ENCODE data around the gene ZNF546.
A peak's percentile ranks its signal among the peaks of the same experiment; 100 is the strongest.

ZNF546 gene

GRCh38 chr19:40055832-40056504 is 59.1 kb downstream of the ZNF546 start, which contains the start of gene ZNF780B:
ZNF780B (minus strand) TSS chr19:40056231; CDS start chr19:40050332, 5,899 bp downstream.
- Histone ChIP-seq H3K27me3 (no peaks in the 10 kb centered on the region), H3K9me3 (peaks cover 1 to 47% (median 3%) of the 10 kb centered on the region in 3 donors), H3K4me1 (peaks cover 0 to 16% (median 6%) of the 10 kb centered on the region in 4 donors), H3K4me3 (peak within 1 kb of the TSS; percentile 66 to 81), H3K27ac (peak within 1 kb of the TSS; percentile 64 to 75), H3K36me3 (peaks cover 0 to 2% (median 0%) of the 10 kb centered on the region in 3 donors)
- peak; percentile 57 to 67 for DNase-seq
- intact Hi-C loops (cut with DNase I; ENCODE audit: low total_unique reads), result no loop called here
- no peak for TF ChIP-seq CTCF (IDR thresholded peaks at IDR 0.05)

- H3K36me3 ChIP-seq, result no peaks in the 10 kb centered on the region
- no peak for TF ChIP-seq CTCF (IDR thresholded peaks at IDR 0.05)
- intact Hi-C loops (cut with DNase I; ENCODE audit: low total_unique reads), result no loop called here
- H3K4me1 ChIP-seq, result peaks cover 0 to 16% (median 6%) of the 10 kb centered on the region in 4 donors
- H3K27me3 ChIP-seq, result no peaks in the 10 kb centered on the region
- peak overlapping the region; percentile 66 to 81 for H3K4me3 ChIP-seq
- peak overlapping the region; percentile 64 to 75 for H3K27ac ChIP-seq
- DNase-seq, result no peak
- H3K9me3 ChIP-seq, result peaks cover 0 to 50% (median 3%) of the 10 kb centered on the region in 3 donors
These were observed 59.6 kb downstream of the ZNF546 start for GRCh38 chr19:40056505-40056904.

- H3K4me3 ChIP-seq, result no peak overlapping the region
- intact Hi-C loops (cut with DNase I; ENCODE audit: low total_unique reads), result no loop called here
- no peak for TF ChIP-seq CTCF (IDR thresholded peaks at IDR 0.05)
- H3K27me3 ChIP-seq, result no peaks in the 10 kb centered on the region
- H3K4me1 ChIP-seq, result peaks cover 0 to 16% (median 6%) of the 10 kb centered on the region in 4 donors
- peaks cover 0 to 50% (median 5%) of the 10 kb centered on the region in 3 donors for H3K9me3 ChIP-seq
- H3K36me3 ChIP-seq, result no peaks in the 10 kb centered on the region
- DNase-seq, result no peak
- no peak overlapping the region for H3K27ac ChIP-seq
These were observed 60.3 kb downstream of the ZNF546 start for GRCh38 chr19:40057166-40057565.

- Histone ChIP-seq H3K27ac (no peak overlapping the region), H3K36me3 (no peaks in the 10 kb centered on the region), H3K9me3 (peaks cover 0 to 53% (median 5%) of the 10 kb centered on the region in 3 donors), H3K27me3 (no peaks in the 10 kb centered on the region), H3K4me1 (peaks cover 0 to 9% (median 5%) of the 10 kb centered on the region in 4 donors), H3K4me3 (no peak overlapping the region)
- intact Hi-C loops (cut with DNase I; ENCODE audit: low total_unique reads), result no loop called here
- no peak for DNase-seq
- TF ChIP-seq CTCF (IDR thresholded peaks at IDR 0.05), result no peak
These were observed 62.8 kb downstream of the ZNF546 start for GRCh38 chr19:40059624-40060023.

- intact Hi-C loops (cut with DNase I; ENCODE audit: low total_unique reads), result no loop called here
- H3K9me3 ChIP-seq, result peaks cover 0 to 44% (median 17%) of the 10 kb centered on the region in 3 donors
These were observed 73.2 kb downstream of the ZNF546 start for GRCh38 chr19:40070058-40070457.

More at GRCh38 chr19:40070058-40070457, 73.2 kb downstream of the ZNF546 start:
- Histone ChIP-seq H3K4me3 (no peak overlapping the region), H3K27ac (no peak overlapping the region), H3K36me3 (peaks cover 18 to 55% (median 28%) of the 10 kb centered on the region in 3 donors), H3K4me1 (no peaks in the 10 kb centered on the region), H3K27me3 (no peaks in the 10 kb centered on the region)
- no peak for TF ChIP-seq CTCF (IDR thresholded peaks at IDR 0.05)
- DNase-seq, result no peak

All from tibial artery (tissue), 4 donors.